Thymus (tissue), 11 donors: ENCODE measurements around the gene ARHGAP4. TPM values are rescaled to one million over a fixed set of nuclear protein-coding genes. Genes with fewer than 3 reads are reported as not detected.

ENCODE experiments used
- DNase-seq, 9 donors: peaks; one replicate each; pipeline ENCODE4 v3.0.0-alpha.2; 2013; ENCODE audit warnings: low spot score in 9 of 9, low read depth in 6 of 9, missing footprints in 1 of 9
- H3K27ac ChIP-seq, 2 donors: one replicate each; pipeline ENCODE4 v1.5.1; 2013; ENCODE audit warnings: control low read depth in 1 of 2, low read depth in 1 of 2, low read length in 1 of 2, mild to moderate bottlenecking in 1 of 2, moderate library complexity in 1 of 2
- H3K27me3 ChIP-seq, 2 donors: one replicate each; pipeline ENCODE4 v1.5.1; 2013; ENCODE audit warnings: low read length in 1 of 2; ENCODE audit not compliant: control insufficient read depth in 2 of 2, insufficient read depth in 1 of 2
- H3K36me3 ChIP-seq, 2 donors: one replicate each; pipeline ENCODE4 v1.5.1; 2013; ENCODE audit warnings: low read length in 1 of 2, mild to moderate bottlenecking in 1 of 2, moderate library complexity in 1 of 2; ENCODE audit not compliant: control insufficient read depth in 2 of 2, insufficient read depth in 2 of 2
- H3K4me1 ChIP-seq, 2 donors: one replicate each; pipeline ENCODE4 v1.5.1; 2013; ENCODE audit warnings: low read length in 2 of 2; ENCODE audit not compliant: control insufficient read depth in 2 of 2, insufficient read depth in 2 of 2
- H3K4me3 ChIP-seq, 2 donors: one replicate each; pipeline ENCODE4 v1.5.1; 2013; ENCODE audit warnings: low read length in 2 of 2, control low read depth in 1 of 2, mild to moderate bottlenecking in 1 of 2
- H3K9me3 ChIP-seq, 2 donors: one replicate each; pipeline ENCODE4 v1.5.1; 2013; ENCODE audit warnings: low read length in 1 of 2, mild to moderate bottlenecking in 1 of 2; ENCODE audit not compliant: control insufficient read depth in 2 of 2, insufficient read depth in 1 of 2
- WGBS: extraction: QIAGEN DNeasy Blood & Tissue Kit; methylation state at CpG from one replicate; pipeline ENCODE4 v1.1.7; 2013; 5-methylcytosine and 5-hydroxymethylcytosine counted together
- polyA plus RNA-seq: library from polyadenylated mRNA; stranded (reverse); fragments of 200-250 nt; gene quantifications from one replicate; pipeline ENCODE4 v1.2.3, GENCODE V29; 2013
- total RNA-seq: library from RNA; stranded (reverse); fragments of 120-200 nt; gene quantifications from one replicate; pipeline ENCODE4 v1.2.4, GENCODE V29; 2013
- donor health status: healthy.

Gene ARHGAP4
- total and polyA plus RNA-seq, 2 donors: 139 to 481 TPM

DNA sequence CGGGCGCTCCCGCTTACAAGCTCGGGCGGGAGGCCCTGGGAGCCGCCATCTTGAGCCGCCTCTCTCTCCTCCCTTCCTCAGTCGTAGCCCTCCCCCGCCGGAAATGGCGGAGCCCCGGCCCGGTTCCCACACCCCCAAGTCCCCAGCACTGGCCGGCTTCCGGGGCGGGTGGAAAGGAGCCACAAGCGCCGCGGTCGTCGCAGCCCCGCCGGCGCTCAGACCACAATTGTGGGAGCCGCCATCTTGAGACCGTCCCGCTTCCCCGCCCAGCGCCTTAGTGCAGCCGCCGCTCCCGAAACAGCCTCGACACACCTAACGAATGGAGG, 45.0 kb upstream of the ARHGAP4 start:
- Histone ChIP-seq H3K27ac (peak overlapping the region; percentile 99 to 100), H3K36me3 (peaks cover 0 to 17% of the 10 kb centered on the region in 2 donors), H3K4me1 (peaks cover 19 to 45% of the 10 kb centered on the region in 2 donors), H3K4me3 (peak overlapping the region; percentile 62 to 98), H3K9me3 (no peaks in the 10 kb centered on the region), H3K27me3 (peaks cover 0 to 13% of the 10 kb centered on the region in 2 donors)
- DNase-seq: peak in 4 of 9 donors; percentile 77 to 93 (median 84)
- WGBS: under 1% methylated on average over 34 of the region's 34 CpGs

DNA sequence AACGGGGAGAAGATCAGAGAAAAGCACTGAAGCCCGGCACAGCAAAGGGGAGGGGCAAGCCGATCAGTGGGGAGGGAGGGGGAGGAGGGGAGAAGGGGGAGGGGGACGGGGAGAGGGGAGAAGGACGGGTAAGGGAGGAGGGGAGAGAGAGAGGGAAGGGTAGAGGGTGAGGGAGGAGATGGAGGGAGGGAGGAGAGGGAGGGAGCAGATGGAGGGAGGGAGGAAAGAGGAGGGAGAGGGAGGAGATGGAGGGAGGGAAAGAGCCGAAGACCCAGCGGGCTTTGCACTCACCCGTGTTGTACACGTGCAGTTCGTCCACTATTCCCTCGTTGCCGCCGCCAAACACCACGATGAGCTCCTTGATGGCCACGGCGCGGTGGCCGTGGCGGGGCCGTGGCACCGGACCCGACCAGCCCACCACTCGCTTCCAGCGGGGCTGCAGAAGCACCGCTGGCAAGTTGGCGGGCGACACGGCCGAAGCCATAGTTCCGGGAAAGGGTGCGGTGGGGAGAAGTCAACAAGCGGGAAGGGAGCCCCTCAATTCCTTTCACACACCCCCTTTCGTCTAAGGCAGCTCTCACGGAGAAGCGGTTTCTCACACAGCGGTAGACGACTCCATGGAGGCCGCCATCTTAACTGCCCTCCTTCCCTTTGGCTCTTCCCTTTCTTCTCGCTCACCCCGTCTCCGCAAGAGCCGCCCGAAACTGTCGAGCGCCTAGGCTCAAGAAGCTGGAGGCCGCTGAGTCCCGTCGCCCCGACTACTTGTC, 44.5 kb upstream of the ARHGAP4 start:
- peak in 3 of 9 donors; percentile 64 to 80 (median 67) for DNase-seq
- H3K9me3 ChIP-seq: no peaks in the 10 kb centered on the region
- peak overlapping the region; percentile 99 to 100 for H3K27ac ChIP-seq
- H3K27me3 ChIP-seq: peaks cover 0 to 13% of the 10 kb centered on the region in 2 donors
- WGBS: under 1% methylated on average over 49 of the region's 49 CpGs
- peaks cover 0 to 19% of the 10 kb centered on the region in 2 donors for H3K36me3 ChIP-seq
- H3K4me3 ChIP-seq: peak overlapping the region; percentile 62 to 98
- H3K4me1 ChIP-seq: peaks cover 25 to 50% of the 10 kb centered on the region in 2 donors

DNA sequence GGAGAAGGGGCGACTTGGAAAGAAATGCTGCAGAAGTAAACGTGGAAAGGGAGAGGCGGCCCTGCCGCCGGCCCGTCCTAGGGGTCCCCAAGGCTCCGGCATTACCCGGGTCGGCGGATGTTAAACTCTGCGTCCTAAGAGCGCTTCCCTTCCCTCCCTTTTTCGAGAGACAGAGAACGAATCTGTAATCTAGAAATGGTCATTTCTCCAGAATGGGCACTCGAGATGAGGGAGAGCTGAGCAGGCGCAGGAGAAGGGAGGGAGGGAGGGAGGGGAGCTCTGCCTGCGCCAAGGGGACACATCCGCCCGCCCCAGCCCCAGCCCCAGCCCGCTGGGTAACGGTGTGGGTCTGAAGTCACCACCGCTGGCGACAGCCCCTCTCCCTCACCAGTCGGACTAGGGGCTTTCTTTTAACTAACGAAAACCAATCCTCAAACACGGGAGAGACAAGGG, 43.9 kb upstream of the ARHGAP4 start:
- Histone ChIP-seq H3K4me3 (peak overlapping the region; percentile 62 to 98), H3K27me3 (peaks cover 0 to 13% of the 10 kb centered on the region in 2 donors), H3K36me3 (peaks cover 0 to 23% of the 10 kb centered on the region in 2 donors), H3K27ac (peak overlapping the region; percentile 91 to 94), H3K9me3 (no peaks in the 10 kb centered on the region), H3K4me1 (peaks cover 30 to 56% of the 10 kb centered on the region in 2 donors)
- under 1% methylated on average over 26 of the region's 26 CpGs for WGBS
- no peak for DNase-seq

DNA sequence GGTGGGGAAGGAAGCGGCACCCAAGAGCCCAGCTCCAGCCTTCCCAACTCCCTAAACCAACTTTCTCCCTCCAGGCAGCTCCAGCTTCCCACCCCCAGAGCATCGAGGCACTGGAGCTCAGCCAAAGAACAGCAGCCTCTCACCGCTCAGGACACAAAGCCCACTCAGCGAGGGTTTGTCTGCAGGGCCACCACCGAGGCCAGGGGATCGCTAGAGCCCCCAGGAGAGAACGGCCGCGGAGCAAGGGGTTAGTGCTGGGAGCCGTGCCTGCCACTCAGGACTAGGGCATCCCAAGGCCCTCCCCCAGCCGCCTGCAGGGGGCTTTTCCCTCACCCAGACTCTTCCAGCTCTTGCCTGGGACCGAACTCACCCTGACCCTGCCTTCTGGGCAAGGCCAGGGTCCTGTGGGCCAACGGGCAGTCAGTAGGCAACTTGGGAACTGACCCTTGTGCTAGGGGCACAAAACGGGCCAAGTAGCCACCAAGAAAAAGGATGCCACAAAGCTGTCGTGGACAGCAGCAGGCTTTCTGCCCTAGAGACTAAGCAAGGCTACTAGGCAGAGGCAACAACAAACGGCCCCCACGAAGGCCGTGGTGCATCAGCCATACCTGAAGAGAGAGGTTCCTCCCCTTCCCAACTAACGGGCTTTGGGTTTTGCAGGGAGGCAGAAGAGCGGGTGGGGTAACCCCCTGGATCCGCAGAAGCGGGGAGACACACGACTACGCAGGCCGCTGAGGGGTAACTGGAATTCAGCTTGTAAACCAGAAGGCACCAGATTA, 43.2 kb upstream of the ARHGAP4 start:
- peaks cover 25 to 55% of the 10 kb centered on the region in 2 donors for H3K4me1 ChIP-seq
- H3K9me3 ChIP-seq: no peaks in the 10 kb centered on the region
- H3K4me3 ChIP-seq: peak overlapping the region; percentile 62 to 98
- H3K36me3 ChIP-seq: peaks cover 5 to 29% of the 10 kb centered on the region in 2 donors
- H3K27ac ChIP-seq: peak overlapping the region; percentile 91 to 94
- peak in 1 of 9 donors; percentile 48 for DNase-seq
- peaks cover 0 to 7% of the 10 kb centered on the region in 2 donors for H3K27me3 ChIP-seq
- 5% methylated on average over 25 of the region's 25 CpGs for WGBS

DNA sequence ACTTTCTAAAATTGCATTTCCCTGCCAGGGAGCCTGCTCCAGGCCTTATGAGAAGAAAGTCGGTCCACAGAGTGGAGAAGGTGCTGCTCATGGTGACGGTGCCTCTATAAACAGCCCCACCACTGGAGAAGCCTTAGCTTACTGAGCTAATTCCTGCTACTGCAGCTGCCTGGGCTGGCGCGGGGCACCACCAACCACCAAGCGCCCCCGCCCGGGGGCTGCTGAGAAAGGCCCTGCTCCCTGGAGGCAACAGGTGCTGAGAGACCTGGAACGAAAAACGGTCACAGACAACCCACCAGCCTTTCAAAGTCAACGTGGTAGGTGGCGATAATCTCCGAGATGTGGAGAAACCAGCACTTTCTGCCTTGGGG, 42.7 kb upstream of the ARHGAP4 start:
- Histone ChIP-seq H3K36me3 (peaks cover 10 to 35% of the 10 kb centered on the region in 2 donors), H3K9me3 (no peaks in the 10 kb centered on the region), H3K4me3 (peak overlapping the region; percentile 62 to 98), H3K27me3 (peaks cover 0 to 4% of the 10 kb centered on the region in 2 donors), H3K4me1 (peaks cover 20 to 49% of the 10 kb centered on the region in 2 donors), H3K27ac (peak overlapping the region; percentile 91 to 94)
- peak in 3 of 9 donors; percentile 79 to 89 (median 79) for DNase-seq
- under 1% methylated on average over 12 of the region's 12 CpGs for WGBS

DNA sequence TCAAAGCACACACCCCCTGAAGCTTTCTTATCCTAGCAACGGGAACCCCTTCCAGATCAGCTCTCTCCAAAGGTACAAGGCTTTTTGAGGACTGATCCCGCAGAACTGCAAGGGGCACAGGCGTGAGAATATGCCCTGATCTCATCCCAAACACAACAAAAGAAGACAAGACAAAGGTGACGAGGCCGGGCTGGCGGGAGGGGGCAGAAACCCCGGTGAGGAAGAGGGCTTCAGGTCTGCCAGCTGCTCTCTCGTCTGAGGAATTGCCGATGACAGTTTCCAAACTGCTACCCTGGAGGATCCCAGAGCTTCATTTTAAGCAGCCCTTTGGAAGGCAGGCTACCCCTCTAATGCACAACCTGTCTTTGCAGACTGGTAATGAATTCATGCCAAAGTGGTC, 42.2 kb upstream of the ARHGAP4 start:
- Histone ChIP-seq H3K4me3 (peak overlapping the region; percentile 62 to 98), H3K27me3 (peaks cover 0 to 2% of the 10 kb centered on the region in 2 donors), H3K4me1 (peaks cover 20 to 44% of the 10 kb centered on the region in 2 donors), H3K9me3 (no peaks in the 10 kb centered on the region), H3K36me3 (peaks cover 15 to 39% of the 10 kb centered on the region in 2 donors), H3K27ac (peak overlapping the region; percentile 91 to 94)
- DNase-seq: peak in 1 of 9 donors; percentile 37
- 17% methylated on average over 9 of the region's 9 CpGs for WGBS

DNA sequence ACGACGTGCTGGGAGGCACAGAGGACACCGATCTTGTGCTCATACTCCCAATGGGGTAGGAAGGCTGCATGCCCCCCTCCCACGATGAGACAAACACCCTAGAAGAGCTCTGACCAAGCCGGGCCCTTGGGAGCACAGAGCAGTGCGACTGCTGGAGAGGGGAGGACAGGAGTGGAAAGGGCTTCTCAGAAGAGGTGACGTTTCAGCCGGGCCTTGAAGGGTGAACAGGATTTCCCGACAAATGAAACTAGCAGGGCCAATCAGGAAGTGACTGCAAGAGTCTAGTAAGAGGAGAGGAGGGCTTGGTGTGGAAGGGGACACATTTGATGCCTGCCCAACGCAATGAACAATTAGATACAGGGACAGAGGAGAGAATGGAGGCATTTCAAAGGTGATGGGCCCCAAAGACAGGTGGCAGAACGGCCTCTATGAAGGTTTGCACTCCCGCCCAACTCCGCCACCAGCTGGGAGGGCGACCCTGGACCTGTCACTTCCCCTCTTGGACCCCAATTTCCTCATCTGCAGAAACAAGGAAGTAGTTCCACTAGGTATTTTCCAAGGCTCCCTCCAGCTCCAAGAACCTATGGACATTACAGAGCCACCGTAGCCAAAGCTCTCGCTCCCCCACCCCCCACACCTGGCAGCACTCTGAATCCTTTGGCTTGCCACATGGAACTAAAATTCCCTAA, 41.6 kb upstream of the ARHGAP4 start:
- peaks cover 21 to 45% of the 10 kb centered on the region in 2 donors for H3K36me3 ChIP-seq
- peak in 1 of 9 donors; percentile 66 for DNase-seq
- H3K27me3 ChIP-seq: peaks cover 0 to 2% of the 10 kb centered on the region in 2 donors
- H3K4me1 ChIP-seq: peaks cover 20 to 44% of the 10 kb centered on the region in 2 donors
- WGBS: 28% methylated on average over 16 of the region's 16 CpGs
- H3K4me3 ChIP-seq: peak overlapping the region; percentile 62 to 98
- H3K9me3 ChIP-seq: no peaks in the 10 kb centered on the region
- peak overlapping the region; percentile 91 to 94 for H3K27ac ChIP-seq

DNA sequence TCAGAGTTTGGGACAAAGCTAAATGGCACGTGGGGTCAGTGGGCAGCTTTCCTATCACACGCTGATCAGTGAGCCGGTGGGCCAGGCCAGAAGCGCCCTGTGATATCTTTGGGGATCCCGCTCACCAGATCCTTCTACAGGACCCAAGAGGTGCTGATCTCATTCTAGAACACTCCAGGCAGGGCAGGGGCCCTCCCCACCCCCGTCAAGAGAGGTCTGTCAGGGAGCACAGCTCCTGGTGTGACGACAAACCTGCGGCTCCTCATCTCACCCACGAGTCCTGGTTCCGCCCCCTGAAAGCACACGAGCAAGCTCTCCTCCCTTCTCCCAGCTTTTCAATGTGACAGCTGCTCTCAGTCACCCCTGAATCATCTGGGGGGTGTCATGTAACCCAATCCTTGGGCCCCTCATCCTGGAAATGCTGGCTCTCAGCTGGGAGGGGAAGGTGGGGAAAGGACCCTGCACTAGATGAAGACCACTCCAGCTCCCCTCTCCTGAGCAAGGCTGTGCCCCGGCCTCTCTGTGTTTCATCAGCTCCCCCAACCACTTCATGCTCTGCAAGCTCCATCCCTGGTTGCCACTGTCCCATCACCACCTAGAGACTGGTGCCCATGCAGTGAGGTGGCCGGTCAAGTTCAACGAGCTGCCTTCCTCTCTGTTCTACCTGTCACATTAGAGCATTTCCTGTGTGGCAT, 40.9 kb upstream of the ARHGAP4 start:
- Histone ChIP-seq H3K4me3 (peak overlapping the region; percentile 62 to 98), H3K9me3 (no peaks in the 10 kb centered on the region), H3K27ac (peak overlapping the region; percentile 91 to 94), H3K4me1 (peaks cover 20 to 44% of the 10 kb centered on the region in 2 donors), H3K27me3 (peaks cover 0 to 2% of the 10 kb centered on the region in 2 donors), H3K36me3 (peaks cover 26 to 52% of the 10 kb centered on the region in 2 donors)
- 65% methylated on average over 14 of the region's 14 CpGs for WGBS
- peak in 1 of 9 donors; percentile 19 for DNase-seq
